Glomerular endothelial cell (primary cell): ENCODE measurements around the gene FAM107A. TPM values are rescaled to one million over a fixed set of nuclear protein-coding genes. Genes with fewer than 3 reads are reported as not detected.

Source experiments
- DNase-seq: peaks from one replicate; pipeline ENCODE4 v3.0.0-alpha.2; 2011; ENCODE audit warnings: low read depth, low spot score; ENCODE audit errors: extremely low read depth
- total RNA-seq: library from RNA; depleted of rRNA; stranded (reverse); fragments of >200 nt; gene quantifications from 2 replicates; pipeline ENCODE4 v1.2.3, GENCODE V29; 2015

Gene FAM107A
- total RNA-seq: 48.2 and 74.4 TPM in 2 replicates

GRCh38 chr3:58577269-58577821, at the start of gene FAM107A:
FAM107A (minus strand) TSS chr3:58577391; CDS start chr3:58569860, 7,531 bp downstream.
- DNase-seq: peak; percentile 75

GRCh38 chr3:58625196-58625824, 48.1 kb upstream of the FAM107A start:
- no peak for DNase-seq

GRCh38 chr3:58624550-58624949, 47.4 kb upstream of the FAM107A start:
- DNase-seq: no peak

GRCh38 chr3:58623961-58624360, 46.8 kb upstream of the FAM107A start:
- DNase-seq: no peak

GRCh38 chr3:58623478-58623877, 46.3 kb upstream of the FAM107A start:
- DNase-seq: no peak

- no peak for DNase-seq
Measured at GRCh38 chr3:58622892-58623291, 45.7 kb upstream of the FAM107A start.

GRCh38 chr3:58622436-58622835, 45.2 kb upstream of the FAM107A start:
- no peak for DNase-seq

GRCh38 chr3:58621086-58621830, 44.1 kb upstream of the FAM107A start:
- DNase-seq: no peak

- DNase-seq: no peak
Measured at GRCh38 chr3:58620421-58620820, 43.2 kb upstream of the FAM107A start.

GRCh38 chr3:58617338-58617761, 40.2 kb upstream of the FAM107A start:
- no peak for DNase-seq

GRCh38 chr3:58613236-58614132, 36.3 kb upstream of the FAM107A start:
- DNase-seq: no peak

- no peak for DNase-seq
Measured at GRCh38 chr3:58612830-58613229, 35.6 kb upstream of the FAM107A start.

GRCh38 chr3:58609990-58610389, 32.8 kb upstream of the FAM107A start:
- no peak for DNase-seq

GRCh38 chr3:58608648-58609047, 31.5 kb upstream of the FAM107A start:
- DNase-seq: no peak

GRCh38 chr3:58607816-58608215, 30.6 kb upstream of the FAM107A start:
- no peak for DNase-seq

GRCh38 chr3:58606693-58607092, 29.5 kb upstream of the FAM107A start:
- no peak for DNase-seq

- DNase-seq: no peak
Measured at GRCh38 chr3:58604031-58604430, 26.8 kb upstream of the FAM107A start.

- no peak for DNase-seq
Measured at GRCh38 chr3:58603606-58604005, 26.4 kb upstream of the FAM107A start.

- DNase-seq: no peak
Measured at GRCh38 chr3:58597770-58598310, 20.6 kb upstream of the FAM107A start.

- no peak for DNase-seq
Measured at GRCh38 chr3:58596834-58597518, 19.8 kb upstream of the FAM107A start.
